ENCODE data around the gene C4orf50. TPM values are rescaled to one million over a fixed set of nuclear protein-coding genes. Genes with fewer than 3 reads are reported as not detected.

C4orf50 gene
- total and polyA plus RNA-seq, 11 donors = 0.05 to 0.11 TPM; not detected in 9

DNA sequence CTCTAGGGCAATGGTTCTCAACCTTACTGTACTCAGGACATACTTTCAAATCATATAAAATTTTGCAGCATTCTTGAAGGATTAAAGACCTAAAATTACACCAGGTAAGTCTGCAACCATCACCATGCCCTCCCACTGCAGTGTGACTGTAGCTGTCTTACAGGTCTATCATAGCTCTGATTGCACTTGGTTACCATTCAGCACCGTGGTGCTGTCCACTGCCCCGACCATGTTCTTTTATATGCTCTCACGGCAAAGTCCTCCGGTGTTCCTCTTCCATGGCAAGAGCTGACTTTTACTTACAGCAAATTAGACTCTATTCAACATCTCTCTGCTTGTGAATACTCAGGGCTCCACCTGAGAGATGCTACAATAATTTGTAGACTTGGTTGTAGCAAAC lies 136.9 kb downstream of the C4orf50 start:
- WGBS, 4 donors = 24 to 46% (median 33%) methylated on average over 4 of the region's 4 CpGs
- Histone ChIP-seq H3K9me3 (no peaks in the 10 kb centered on the region), H3K4me1 (no peaks in the 10 kb centered on the region), H3K36me3 (no peaks in the 10 kb centered on the region), H3K27ac (no peak overlapping the region), H3K27me3 (peaks cover 0 to 15% (median 7%) of the 10 kb centered on the region in 9 donors), H3K4me3 (no peak overlapping the region)
- no peak for DNase-seq
- intact Hi-C loops (cut with DNase I) = no loop called here
- no peak for TF ChIP-seq CTCF (IDR thresholded peaks at IDR 0.05)
- TF ChIP-seq POLR2A (IDR thresholded peaks at IDR 0.05) = no peak
- no peak for ATAC-seq

GRCh38 chr4:5878359-5878758 lies 139.9 kb downstream of the C4orf50 start:
- Histone ChIP-seq H3K36me3 (no peaks in the 10 kb centered on the region), H3K9me3 (no peaks in the 10 kb centered on the region), H3K4me1 (no peaks in the 10 kb centered on the region), H3K27me3 (peaks cover 0 to 15% (median 3%) of the 10 kb centered on the region in 9 donors), H3K4me3 (no peak overlapping the region), H3K27ac (no peak overlapping the region)
- intact Hi-C loops (cut with DNase I) = no loop called here
- ATAC-seq = no peak
- TF ChIP-seq POLR2A (IDR thresholded peaks at IDR 0.05) (no peak), CTCF (IDR thresholded peaks at IDR 0.05) (no peak)
- no peak for DNase-seq
- WGBS, 4 donors = 83 to 87% (median 85%) methylated on average over 6 of the region's 6 CpGs

GRCh38 chr4:5877392-5877791 lies 140.8 kb downstream of the C4orf50 start:
- no peak for DNase-seq
- intact Hi-C loops (cut with DNase I) = no loop called here
- ATAC-seq = no peak
- no peak for TF ChIP-seq POLR2A (IDR thresholded peaks at IDR 0.05)
- TF ChIP-seq CTCF (IDR thresholded peaks at IDR 0.05) = no peak
- Histone ChIP-seq H3K27me3 (peaks cover 0 to 15% (median 0%) of the 10 kb centered on the region in 9 donors), H3K9me3 (no peaks in the 10 kb centered on the region), H3K36me3 (no peaks in the 10 kb centered on the region), H3K4me1 (no peaks in the 10 kb centered on the region), H3K27ac (no peak overlapping the region), H3K4me3 (no peak overlapping the region)
- 80 to 85% (median 81%) methylated on average over 9 of the region's 9 CpGs for WGBS, 4 donors

DNA sequence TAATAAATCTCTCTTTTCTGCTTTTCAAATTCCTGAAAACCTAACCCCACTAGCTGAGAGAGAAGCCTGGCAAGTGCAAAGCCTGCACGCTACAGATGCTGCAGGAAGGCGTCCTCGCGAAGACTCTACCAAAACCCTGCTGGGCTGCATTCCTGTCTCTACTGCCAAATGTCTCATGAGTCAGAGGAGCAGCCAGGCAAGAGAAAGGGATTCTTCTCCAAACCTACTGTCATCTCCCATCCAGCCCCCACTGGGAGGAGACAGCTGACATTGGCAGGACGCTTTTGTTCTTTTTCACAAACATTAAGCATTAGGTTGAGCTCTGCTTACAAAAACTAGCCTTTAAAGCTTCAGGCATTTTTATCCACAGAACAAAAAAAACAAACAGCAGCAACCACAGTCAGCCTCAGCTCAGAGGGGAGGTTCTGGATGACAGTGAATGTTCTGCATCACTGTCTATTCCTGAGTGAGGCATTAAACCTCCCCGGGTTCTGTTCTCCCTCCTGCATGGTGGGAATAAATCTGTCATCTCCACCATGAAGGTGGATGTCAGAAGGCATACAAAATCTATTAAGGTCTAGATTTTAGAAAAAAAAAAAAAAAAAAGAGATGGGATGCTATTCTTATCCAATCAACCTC lies 143.3 kb downstream of the C4orf50 start:
- peaks cover 0 to 15% (median 0%) of the 10 kb centered on the region in 9 donors for H3K27me3 ChIP-seq
- intact Hi-C loops (cut with DNase I) = no loop called here

More for the DNA sequence above, 143.3 kb downstream of the C4orf50 start:
- Histone ChIP-seq H3K9me3 (no peaks in the 10 kb centered on the region), H3K4me3 (no peak overlapping the region), H3K27ac (no peak overlapping the region), H3K36me3 (no peaks in the 10 kb centered on the region), H3K4me1 (no peaks in the 10 kb centered on the region)
- WGBS, 4 donors = 44 to 51% (median 47%) methylated on average over 6 of the region's 6 CpGs
- ATAC-seq = no peak
- no peak for DNase-seq
- TF ChIP-seq CTCF (IDR thresholded peaks at IDR 0.05) = no peak
- no peak for TF ChIP-seq POLR2A (IDR thresholded peaks at IDR 0.05)

All from heart left ventricle (tissue), 16 donors.